DND-41 (cell line): ENCODE data around the gene VPS35L.

ENCODE experiments used
- ATAC-seq: fragments of 200-7000 bp; cut with Tn5 transposase; 3 replicates; pipeline ENCODE4 v1.9.1; 2021; ENCODE audit warnings: low read depth; ENCODE audit not compliant: insufficient read depth
- DNase-seq: peaks from one replicate; pipeline ENCODE4 v3.0.0-alpha.2; 2020
- H2AFZ ChIP-seq: 2 replicates; pipeline ENCODE4 v1.6.0; 2012; ENCODE audit warnings: low read depth, low read length
- H3K27ac ChIP-seq: 2 replicates; pipeline ENCODE4 v1.5.1; 2012; ENCODE audit warnings: low read length, inconsistent platforms
- H3K27me3 ChIP-seq: fragments of 200-600 bp; sonication (generic); 2 replicates; pipeline ENCODE4 v1.6.0; 2012; ENCODE audit warnings: low read length, mild to moderate bottlenecking, inconsistent platforms; ENCODE audit not compliant: insufficient read depth, poor library complexity
- H3K36me3 ChIP-seq: 2 replicates; pipeline ENCODE4 v1.5.1; 2012; ENCODE audit warnings: low read length, inconsistent platforms; ENCODE audit not compliant: insufficient read depth
- H3K4me1 ChIP-seq: 2 replicates; pipeline ENCODE4 v1.5.1; 2012; ENCODE audit warnings: mild to moderate bottlenecking, low read length; ENCODE audit not compliant: insufficient read depth
- H3K4me2 ChIP-seq: 2 replicates; pipeline ENCODE4 v1.6.0; 2012; ENCODE audit warnings: mild to moderate bottlenecking, moderate library complexity, low read length, inconsistent platforms; ENCODE audit not compliant: insufficient read depth
- H3K4me3 ChIP-seq, 2 experiments: fragments of 200-600 bp in 1 of 2; shearing (Covaris generic) in 1 of 2; 2 replicates each; pipeline ENCODE4 v1.5.1; 2012 to 2016; ENCODE audit warnings: inconsistent platforms in 2 of 2, low read length in 2 of 2, mild to moderate bottlenecking in 2 of 2, low read depth in 1 of 2, moderate library complexity in 1 of 2
- H3K79me2 ChIP-seq: 2 replicates; pipeline ENCODE4 v1.6.0; 2012; ENCODE audit warnings: low read length, inconsistent platforms; ENCODE audit not compliant: insufficient read depth
- H3K9ac ChIP-seq: 2 replicates; pipeline ENCODE4 v1.6.0; 2012; ENCODE audit warnings: low read depth, mild to moderate bottlenecking, inconsistent platforms, low read length, moderate library complexity
- H3K9me3 ChIP-seq: 2 replicates; pipeline ENCODE4 v1.5.1; 2012; ENCODE audit warnings: low read length, moderate library complexity, mild to moderate bottlenecking, inconsistent platforms; ENCODE audit not compliant: insufficient read depth, severe bottlenecking
- H4K20me1 ChIP-seq: 2 replicates; pipeline ENCODE4 v1.6.0; 2012; ENCODE audit warnings: low read length; ENCODE audit not compliant: insufficient read depth
- EZH2 ChIP-seq: IDR thresholded peaks from 3 replicates; pipeline ENCODE4 v1.6.1; 2012; ENCODE audit warnings: borderline replicate concordance, low read depth, mild to moderate bottlenecking, moderate library complexity, low read length, inconsistent platforms; ENCODE audit not compliant: severe bottlenecking
- TF ChIP-seq, protein P1 (sequence below): IDR thresholded peaks from 2 replicates; pipeline ENCODE4 v1.5.1; 2012; ENCODE audit warnings: borderline replicate concordance, low read length, moderate library complexity, mild to moderate bottlenecking; ENCODE audit not compliant: poor library complexity, severe bottlenecking; ENCODE audit errors: extremely low read depth

VPS35L gene

DNA sequence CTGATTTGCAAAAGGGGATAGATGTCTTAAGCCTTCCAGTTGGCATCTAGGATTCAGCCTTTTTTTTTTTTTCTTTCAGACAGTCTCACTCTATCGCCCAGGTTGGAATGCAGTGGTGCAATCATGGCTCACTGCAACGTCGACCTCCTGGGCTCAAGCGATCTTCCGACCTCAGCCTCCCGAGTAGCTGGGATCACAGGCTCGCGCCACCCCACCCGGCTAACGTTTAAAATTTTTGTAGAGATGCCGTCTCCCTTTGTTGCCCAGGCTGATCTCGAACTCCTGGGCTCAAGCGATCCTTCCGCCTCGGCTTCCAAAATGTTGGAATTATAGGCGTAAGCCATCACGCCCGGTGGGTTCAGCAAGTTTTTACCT, 32.3 kb upstream of the VPS35L start:
- peaks cover 16% of the 10 kb centered on the region for H3K36me3 ChIP-seq
- no peaks in the 10 kb centered on the region for H4K20me1 ChIP-seq
- peak overlapping the region in 1 of 2 experiments; percentile 97; a peak in 2 of 4 replicates for H3K4me3 ChIP-seq
- peak overlapping the region; percentile 82 for H2AFZ ChIP-seq
- peaks cover 69% of the 10 kb centered on the region for H3K4me1 ChIP-seq
- H3K27ac ChIP-seq, result peak overlapping the region; percentile 65
- H3K79me2 ChIP-seq, result peaks cover 73% of the 10 kb centered on the region
- ATAC-seq (no peak), DNase-seq (no peak)
- H3K27me3 ChIP-seq, result no peaks in the 10 kb centered on the region
- H3K9me3 ChIP-seq, result no peaks in the 10 kb centered on the region
- H3K9ac ChIP-seq, result peak overlapping the region; percentile 84; the same call in 1 of the 2 replicates
- TF ChIP-seq, protein P1, sequence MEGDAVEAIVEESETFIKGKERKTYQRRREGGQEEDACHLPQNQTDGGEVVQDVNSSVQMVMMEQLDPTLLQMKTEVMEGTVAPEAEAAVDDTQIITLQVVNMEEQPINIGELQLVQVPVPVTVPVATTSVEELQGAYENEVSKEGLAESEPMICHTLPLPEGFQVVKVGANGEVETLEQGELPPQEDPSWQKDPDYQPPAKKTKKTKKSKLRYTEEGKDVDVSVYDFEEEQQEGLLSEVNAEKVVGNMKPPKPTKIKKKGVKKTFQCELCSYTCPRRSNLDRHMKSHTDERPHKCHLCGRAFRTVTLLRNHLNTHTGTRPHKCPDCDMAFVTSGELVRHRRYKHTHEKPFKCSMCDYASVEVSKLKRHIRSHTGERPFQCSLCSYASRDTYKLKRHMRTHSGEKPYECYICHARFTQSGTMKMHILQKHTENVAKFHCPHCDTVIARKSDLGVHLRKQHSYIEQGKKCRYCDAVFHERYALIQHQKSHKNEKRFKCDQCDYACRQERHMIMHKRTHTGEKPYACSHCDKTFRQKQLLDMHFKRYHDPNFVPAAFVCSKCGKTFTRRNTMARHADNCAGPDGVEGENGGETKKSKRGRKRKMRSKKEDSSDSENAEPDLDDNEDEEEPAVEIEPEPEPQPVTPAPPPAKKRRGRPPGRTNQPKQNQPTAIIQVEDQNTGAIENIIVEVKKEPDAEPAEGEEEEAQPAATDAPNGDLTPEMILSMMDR, result no peak
- no peak for TF ChIP-seq EZH2
- peak overlapping the region; percentile 53 for H3K4me2 ChIP-seq

DNA sequence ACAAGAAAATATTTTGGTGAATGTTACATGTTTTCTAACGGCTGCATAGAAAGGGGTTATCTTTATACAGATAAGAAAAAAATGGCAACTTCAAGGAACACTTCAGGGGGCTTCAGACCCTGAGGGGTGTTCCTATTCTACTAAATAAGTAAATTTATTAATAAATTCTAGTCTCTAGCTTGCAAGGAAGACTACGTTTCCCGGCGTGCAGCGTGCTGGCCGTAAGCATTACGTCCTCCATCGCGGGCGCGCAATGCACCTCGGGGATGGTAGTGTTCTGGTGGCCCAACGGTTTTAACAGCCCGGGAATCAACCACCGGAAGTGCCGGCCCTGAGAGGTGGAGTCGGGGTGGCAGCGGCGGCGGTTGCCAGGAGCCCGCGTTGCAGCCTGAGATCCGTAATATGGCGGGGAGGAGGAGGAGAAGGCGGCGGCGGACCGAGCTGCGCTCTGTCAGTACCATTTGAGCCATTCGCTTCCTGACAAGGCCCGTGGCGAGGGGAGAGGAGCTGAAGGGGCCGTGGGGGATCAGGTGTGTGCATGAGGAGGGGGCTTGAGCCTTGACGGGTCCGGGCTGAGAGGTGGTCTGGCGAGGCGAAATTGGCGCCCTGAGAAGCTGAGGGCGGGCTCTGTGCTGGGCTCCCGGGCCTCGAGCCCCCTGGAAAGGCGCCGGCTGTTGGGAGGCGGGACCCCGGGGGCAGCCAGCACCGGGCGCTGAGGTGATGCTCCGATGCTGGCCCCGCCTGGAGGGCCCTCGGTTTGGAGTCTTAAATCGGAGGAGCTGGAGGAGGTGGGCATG, 31.7 kb upstream of the VPS35L start, which contains the start of gene CCP110:
Gene CCP110 (plus strand): TSS at position 384 of the 797 bp plus-strand sequence. CDS start 3,940 bp downstream, outside the sequence.
- Histone ChIP-seq H4K20me1 (no peaks in the 10 kb centered on the region), H3K4me2 (peak within 1 kb of the TSS; percentile 93), H3K9me3 (no peaks in the 10 kb centered on the region), H2AFZ (peak within 1 kb of the TSS; percentile 95), H3K27me3 (no peaks in the 10 kb centered on the region), H3K36me3 (peaks cover 21% of the 10 kb centered on the region), H3K4me1 (peaks cover 65% of the 10 kb centered on the region), H3K4me3 (peak within 1 kb of the TSS; percentile 80 to 97), H3K9ac (peak within 1 kb of the TSS; percentile 84), H3K79me2 (peaks cover 73% of the 10 kb centered on the region), H3K27ac (peak within 1 kb of the TSS; percentile 91)
- ATAC-seq, result peak; percentile 83
- TF ChIP-seq, protein P1, result no peak
- no peak for TF ChIP-seq EZH2
- DNase-seq, result peak; percentile 96

DNA sequence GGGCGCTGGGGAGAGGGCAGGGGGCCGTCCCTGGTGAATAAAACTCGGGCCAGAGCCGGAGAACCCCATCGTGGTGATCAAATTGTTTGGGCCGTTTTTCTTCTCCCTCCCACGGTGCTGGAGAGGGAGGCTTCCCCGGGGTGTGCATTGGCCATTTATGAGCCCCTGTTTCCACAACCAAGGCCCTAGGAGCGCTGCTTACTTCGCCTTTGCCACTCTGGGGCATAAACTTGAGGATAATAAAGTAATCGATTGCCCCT, 31.2 kb upstream of the VPS35L start:
- H2AFZ ChIP-seq, result peak overlapping the region; percentile 95
- TF ChIP-seq, protein P1, result no peak
- no peak for TF ChIP-seq EZH2
- peak overlapping the region; percentile 91 for H3K27ac ChIP-seq
- peak overlapping the region; percentile 84 for H3K9ac ChIP-seq
- H3K79me2 ChIP-seq, result peaks cover 71% of the 10 kb centered on the region
- no peaks in the 10 kb centered on the region for H3K27me3 ChIP-seq
- H4K20me1 ChIP-seq, result no peaks in the 10 kb centered on the region
- peak; percentile 27 for DNase-seq
- H3K36me3 ChIP-seq, result peaks cover 23% of the 10 kb centered on the region
- no peaks in the 10 kb centered on the region for H3K9me3 ChIP-seq
- H3K4me1 ChIP-seq, result peaks cover 60% of the 10 kb centered on the region
- ATAC-seq, result no peak
- H3K4me2 ChIP-seq, result peak overlapping the region; percentile 83
- peak overlapping the region; percentile 80 to 97 for H3K4me3 ChIP-seq
